IPS-NIHi7 (cell line): ENCODE results near the gene MOV10L1.
A peak's percentile ranks its signal among the peaks of the same experiment; 100 is the strongest.
"Not testable (repeated sequence)": the region's sequence is repeated elsewhere in the genome, so short reads cannot be mapped to it uniquely, and the experiment has no call there.

Experiments used
- DNase-seq: peaks from one replicate; pipeline ENCODE4 v3.0.0; 2012; ENCODE audit warnings: mixed read lengths; ENCODE audit errors: extremely low spot score

The MOV10L1 gene

GRCh38 chr22:50203288-50203687, 113.5 kb downstream of the MOV10L1 start:
- DNase-seq, result no peak

DNA sequence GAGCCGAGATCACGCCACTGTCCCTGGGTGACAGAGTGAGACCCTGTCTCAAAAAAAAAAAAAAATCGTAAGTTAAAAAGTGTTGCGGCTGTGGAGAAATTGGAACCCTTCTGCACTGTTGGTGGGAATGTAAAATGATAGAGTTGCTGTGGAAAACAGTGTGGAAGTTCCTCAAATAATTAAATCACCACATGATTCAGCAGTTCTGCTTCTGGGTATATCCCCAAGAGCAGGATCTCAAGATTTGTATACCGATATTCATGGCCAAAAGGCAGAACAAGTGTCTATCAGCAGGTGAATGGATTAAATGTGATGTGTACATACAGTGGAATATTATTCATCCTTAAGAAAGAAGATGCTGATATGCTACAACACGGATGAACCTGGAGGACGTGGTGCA, 114.8 kb downstream of the MOV10L1 start:
- DNase-seq, result no peak

GRCh38 chr22:50204998-50205397, 115.2 kb downstream of the MOV10L1 start:
- DNase-seq, result not testable (repeated sequence)

DNA sequence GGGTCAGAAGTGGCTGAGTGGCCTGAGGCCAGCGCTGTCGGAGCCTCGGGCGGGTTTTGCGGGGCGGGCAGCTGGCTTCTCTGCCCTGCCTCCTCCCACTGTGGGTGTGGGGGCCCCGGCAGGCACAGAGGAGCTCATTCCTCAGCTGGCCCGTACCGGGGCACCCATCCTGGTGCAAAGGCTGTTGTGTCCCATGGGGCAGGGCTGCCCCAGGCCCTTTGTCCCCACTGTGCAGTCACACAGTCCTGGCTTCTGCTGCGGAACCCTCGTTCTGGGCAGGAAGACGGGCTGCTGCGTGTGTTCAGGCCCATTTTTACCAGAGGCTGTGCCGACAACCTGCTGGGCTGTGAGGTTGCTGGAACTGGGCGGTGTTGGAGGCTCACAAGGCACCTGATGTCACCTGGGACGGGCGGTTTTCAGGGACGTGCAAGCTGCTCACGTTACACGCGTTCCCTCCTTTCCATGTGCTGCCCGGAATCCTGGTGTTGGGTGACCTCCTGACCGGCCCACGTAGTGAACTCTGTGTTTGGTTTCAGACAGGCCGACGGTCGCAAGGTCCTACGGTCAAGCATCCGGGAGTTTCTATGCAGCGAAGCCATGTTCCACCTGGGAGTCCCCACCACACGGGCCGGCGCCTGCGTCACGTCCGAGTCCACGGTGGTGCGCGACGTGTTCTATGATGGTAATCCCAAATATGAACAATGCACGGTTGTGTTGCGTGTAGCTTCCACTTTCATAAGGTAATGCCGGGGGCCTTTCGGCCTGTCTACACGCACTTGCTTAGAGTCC, 116.2 kb downstream of the MOV10L1 start:
- DNase-seq, result no peak

GRCh38 chr22:50206599-50206998, 116.8 kb downstream of the MOV10L1 start:
- DNase-seq, result peak; percentile 83

GRCh38 chr22:50207383-50208140, 117.8 kb downstream of the MOV10L1 start:
- no peak for DNase-seq

- no peak for DNase-seq
Observed at GRCh38 chr22:50208430-50208938, 118.7 kb downstream of the MOV10L1 start.

DNA sequence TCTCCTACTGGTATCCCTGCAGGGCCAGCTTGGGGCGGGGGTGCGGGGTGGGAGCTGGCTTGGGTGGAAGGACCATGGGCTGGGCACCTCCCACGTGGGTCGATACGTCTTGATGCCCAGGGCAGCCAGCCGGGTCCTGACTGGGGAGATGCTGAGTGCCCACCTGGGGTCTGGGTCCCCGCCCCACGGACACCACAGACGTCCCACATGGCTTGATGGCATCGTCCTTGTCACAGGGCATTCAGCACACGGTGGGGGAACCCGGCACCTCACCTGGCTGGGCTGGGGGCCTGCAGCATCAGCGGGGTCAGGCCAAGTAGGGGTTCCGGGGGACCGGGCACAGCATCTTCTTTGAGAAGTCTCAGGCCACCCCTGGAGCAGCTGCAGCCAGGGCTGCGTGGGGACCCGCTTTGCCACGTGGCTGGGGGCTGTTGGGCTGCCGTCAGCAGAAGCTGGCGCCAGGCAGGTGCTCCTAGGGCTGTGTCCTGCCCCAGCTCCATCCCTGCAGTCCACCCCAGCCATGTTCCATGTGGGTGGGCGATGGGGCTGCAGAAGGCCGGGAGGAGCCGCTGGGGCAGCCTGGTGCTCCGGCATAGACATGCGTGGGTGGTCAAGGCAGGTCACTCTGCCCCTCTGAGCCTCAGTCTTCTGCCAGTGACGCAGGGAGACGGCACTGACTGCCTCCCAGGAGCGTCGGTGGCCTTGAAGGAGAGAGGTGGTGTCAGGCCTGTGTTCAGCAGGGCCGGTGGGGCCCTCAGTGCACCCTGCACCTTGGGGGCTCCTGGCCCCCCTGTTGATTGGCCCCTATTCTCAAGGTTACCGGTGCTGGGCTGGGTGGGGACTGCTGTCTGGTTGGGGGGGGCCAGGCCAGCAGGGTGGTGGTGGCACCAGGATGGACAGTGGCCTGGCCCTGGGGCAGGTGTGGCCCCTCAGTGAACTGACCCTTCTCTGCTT, 119.4 kb downstream of the MOV10L1 start:
- no peak for DNase-seq

DNA sequence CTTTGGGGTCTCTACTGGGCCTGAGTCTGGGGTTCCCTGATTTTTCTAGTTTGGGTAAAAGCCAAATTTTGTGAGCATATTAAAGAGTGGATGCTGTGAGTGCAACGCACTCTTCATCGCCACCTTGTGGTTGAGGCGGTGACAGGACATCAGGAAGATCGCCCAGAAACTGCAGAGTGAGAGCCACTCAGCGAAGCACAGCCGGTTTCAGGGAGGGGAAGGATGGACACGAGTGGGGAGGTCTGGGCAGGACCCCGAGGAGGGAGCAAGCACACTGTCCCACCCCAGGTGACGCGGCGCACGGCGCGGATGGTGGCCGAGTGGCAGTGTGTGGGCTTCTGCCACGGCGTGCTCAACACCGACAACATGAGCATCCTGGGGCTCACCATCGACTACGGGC, 120.1 kb downstream of the MOV10L1 start:
- DNase-seq, result peak; percentile 75

GRCh38 chr22:50210378-50211139, 120.8 kb downstream of the MOV10L1 start:
- no peak for DNase-seq

GRCh38 chr22:50211147-50211546, 121.3 kb downstream of the MOV10L1 start:
- no peak for DNase-seq
